Neural progenitor cell (in vitro differentiated cells): ENCODE measurements around the gene GARIN5B.
"Not testable (repeated sequence)": the region's sequence is repeated elsewhere in the genome, so short reads cannot be mapped to it uniquely, and the experiment has no call there.

Experiments
- CTCF ChIP-seq: fragments of 200-600 bp; sonication (generic); IDR thresholded peaks from 2 replicates; pipeline ENCODE4 v1.5.1; 2017; ENCODE audit warnings: antibody characterized with exemption, mild to moderate bottlenecking
- EZH2 ChIP-seq: fragments of 200-600 bp; sonication (generic); IDR thresholded peaks from 2 replicates; pipeline ENCODE4 v1.6.1; 2017; ENCODE audit warnings: antibody characterized with exemption, mild to moderate bottlenecking, moderate library complexity

- TF ChIP-seq EZH2, CTCF: not testable (repeated sequence)
Observed at GRCh38 chr19:55328774-55329318, 34.2 kb downstream of the GARIN5B start.
